Large intestine (tissue), 3 donors: ENCODE data around the gene LHX3. TPM values are rescaled to one million over a fixed set of nuclear protein-coding genes. Genes with fewer than 3 reads are reported as not detected.

Experiments used
- DNase-seq, 2 donors: peaks; one replicate each; pipeline versions ENCODE4 v3.0.0 to v3.0.0-alpha.2; 2013
- H3K27ac ChIP-seq: one replicate; pipeline ENCODE4 v1.5.1; 2013; ENCODE audit warnings: low read length
- H3K27me3 ChIP-seq: 2 replicates; pipeline ENCODE4 v1.6.1; 2013; ENCODE audit warnings: low read length; ENCODE audit not compliant: control insufficient read depth, insufficient read depth
- H3K36me3 ChIP-seq: 2 replicates; pipeline ENCODE4 v1.6.1; 2013; ENCODE audit warnings: low read length; ENCODE audit not compliant: control insufficient read depth, insufficient read depth
- H3K4me1 ChIP-seq: one replicate; pipeline ENCODE4 v1.6.1; 2013; ENCODE audit warnings: low read length; ENCODE audit not compliant: control insufficient read depth, insufficient read depth
- H3K4me3 ChIP-seq: one replicate; pipeline ENCODE4 v1.5.1; 2013; ENCODE audit warnings: low read length
- H3K9me3 ChIP-seq: one replicate; pipeline ENCODE4 v1.6.1; 2013; ENCODE audit warnings: mild to moderate bottlenecking, low read depth, low read length, moderate library complexity; ENCODE audit not compliant: control insufficient read depth
- WGBS: methylation state at CpG from one replicate; pipeline ENCODE4 v1.1.5; 2013; ENCODE audit warnings: low lambda C conversion rate; ENCODE audit not compliant: insufficient coverage; 5-methylcytosine and 5-hydroxymethylcytosine counted together
- polyA plus RNA-seq: library from polyadenylated mRNA; unstranded; fragments of 120-200 nt; gene quantifications from one replicate; pipeline ENCODE4 v1.2.1, GENCODE V29; 2013

Gene LHX3
- polyA plus RNA-seq, 1 donor: not detected

GRCh38 chr9:136147038-136147889 lies 57.7 kb downstream of the LHX3 start:
- H3K27ac ChIP-seq: no peak overlapping the region
- no peaks in the 10 kb centered on the region for H3K9me3 ChIP-seq
- no peaks in the 10 kb centered on the region for H3K36me3 ChIP-seq
- H3K4me3 ChIP-seq: no peak overlapping the region
- DNase-seq: no peak
- no CpG with 5 or more reads among the region's 22 CpGs for WGBS
- peaks cover 20% of the 10 kb centered on the region for H3K27me3 ChIP-seq
- H3K4me1 ChIP-seq: peaks cover 4% of the 10 kb centered on the region

Other genes starting within 250 kb of the LHX3 start
- gene UBAC1, start 243.8 kb downstream of the LHX3 start, polyA plus RNA-seq: 21.9 TPM
- gene NACC2, start 109.8 kb downstream of the LHX3 start, polyA plus RNA-seq: 11.8 TPM
- 36.2 TPM for gene TMEM250, start 86.3 kb downstream of the LHX3 start, polyA plus RNA-seq
- gene QSOX2, start 40.7 kb upstream of the LHX3 start, polyA plus RNA-seq: 11.9 TPM
- 2.0 TPM for gene CCDC187, start 99.0 kb upstream of the LHX3 start, polyA plus RNA-seq
- 39.9 TPM for gene GPSM1, start 122.4 kb upstream of the LHX3 start, polyA plus RNA-seq
- 17.0 TPM for gene DNLZ, start 158.6 kb upstream of the LHX3 start, polyA plus RNA-seq
- 2.4 TPM for gene CARD9, start 168.5 kb upstream of the LHX3 start, polyA plus RNA-seq
- gene SNAPC4, start 195.0 kb upstream of the LHX3 start, polyA plus RNA-seq: 11.3 TPM
- 50.1 TPM for gene ENTR1, start 205.5 kb upstream of the LHX3 start, polyA plus RNA-seq
- gene PMPCA, start 205.5 kb upstream of the LHX3 start, polyA plus RNA-seq: 64.7 TPM
- 12.8 TPM for gene INPP5E, start 234.7 kb upstream of the LHX3 start, polyA plus RNA-seq